ENCODE measurements around the gene LILRB2. TPM values are rescaled to one million over a fixed set of nuclear protein-coding genes. Genes with fewer than 3 reads are reported as not detected.

LILRB2 gene
- total RNA-seq, 1 experiment from 2014 or later, result not detected

DNA sequence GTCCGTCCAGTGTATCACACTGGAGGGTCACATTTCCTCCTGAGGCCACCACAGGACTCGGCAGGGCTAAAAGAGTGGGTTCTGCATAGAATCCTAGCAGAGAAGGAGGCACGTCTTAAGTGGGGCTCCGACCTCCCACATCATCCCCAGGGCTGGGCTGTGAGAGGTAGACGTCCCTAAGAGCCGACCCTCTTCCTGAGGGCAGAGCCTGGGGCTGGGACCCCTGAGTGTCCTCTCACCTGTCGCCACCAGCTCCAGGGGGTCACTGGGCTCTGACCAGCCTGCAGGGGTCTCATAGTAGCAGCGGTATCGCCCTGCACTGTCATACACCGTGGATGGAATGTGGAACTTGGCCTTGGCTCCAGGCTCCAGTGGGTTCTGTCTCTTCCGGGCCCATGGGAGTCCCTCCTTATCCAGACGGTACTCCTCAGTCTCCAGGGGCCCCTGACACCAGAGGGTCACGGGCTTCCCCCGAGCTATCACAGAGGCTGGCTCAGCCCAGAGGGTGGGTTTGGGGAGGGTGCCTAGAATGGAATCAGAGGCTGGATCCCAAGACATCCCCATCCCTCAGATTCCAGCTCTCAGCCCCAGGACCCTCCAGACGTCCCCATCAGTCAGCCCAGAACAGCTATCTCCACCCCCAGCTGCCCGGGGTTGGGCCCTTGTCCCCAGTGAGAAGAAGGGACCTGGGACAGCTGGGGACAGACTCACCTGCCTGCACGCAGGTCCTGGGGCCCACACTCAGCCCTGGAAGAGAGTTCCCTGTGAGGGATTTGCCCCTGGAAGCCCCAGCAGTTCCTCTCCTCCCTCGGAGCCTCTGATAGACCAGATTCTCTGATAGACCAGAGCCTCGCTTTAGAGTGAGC lies 24.4 kb downstream of the LILRB2 start:
- H3K36me3 ChIP-seq (ENCODE audit: control insufficient read depth, insufficient read depth, low read length), result no peaks in the 10 kb centered on the region
- H3K4me3 Mint-ChIP-seq (ENCODE audit: unreplicated experiment), result no peak overlapping the region
- intact Hi-C loops (cut with micrococcal nuclease; ENCODE audit: unreplicated experiment), result no loop called here
- H3K27me3 ChIP-seq (replicated peaks; ENCODE audit: control insufficient read depth, insufficient read depth, low read length), result no peaks in the 10 kb centered on the region
- TF ChIP-seq, protein P1, sequence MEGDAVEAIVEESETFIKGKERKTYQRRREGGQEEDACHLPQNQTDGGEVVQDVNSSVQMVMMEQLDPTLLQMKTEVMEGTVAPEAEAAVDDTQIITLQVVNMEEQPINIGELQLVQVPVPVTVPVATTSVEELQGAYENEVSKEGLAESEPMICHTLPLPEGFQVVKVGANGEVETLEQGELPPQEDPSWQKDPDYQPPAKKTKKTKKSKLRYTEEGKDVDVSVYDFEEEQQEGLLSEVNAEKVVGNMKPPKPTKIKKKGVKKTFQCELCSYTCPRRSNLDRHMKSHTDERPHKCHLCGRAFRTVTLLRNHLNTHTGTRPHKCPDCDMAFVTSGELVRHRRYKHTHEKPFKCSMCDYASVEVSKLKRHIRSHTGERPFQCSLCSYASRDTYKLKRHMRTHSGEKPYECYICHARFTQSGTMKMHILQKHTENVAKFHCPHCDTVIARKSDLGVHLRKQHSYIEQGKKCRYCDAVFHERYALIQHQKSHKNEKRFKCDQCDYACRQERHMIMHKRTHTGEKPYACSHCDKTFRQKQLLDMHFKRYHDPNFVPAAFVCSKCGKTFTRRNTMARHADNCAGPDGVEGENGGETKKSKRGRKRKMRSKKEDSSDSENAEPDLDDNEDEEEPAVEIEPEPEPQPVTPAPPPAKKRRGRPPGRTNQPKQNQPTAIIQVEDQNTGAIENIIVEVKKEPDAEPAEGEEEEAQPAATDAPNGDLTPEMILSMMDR (IDR thresholded peaks at IDR 0.05; ENCODE audit: insufficient read depth in 1 of 2, low read depth in 1 of 2, low read length in 1 of 2, severe bottlenecking in 1 of 2, unreplicated experiment in 1 of 2), result no peak
- no peak for DNase-seq
- no peak overlapping the region for H3K4me3 ChIP-seq (ENCODE audit: low read depth, low read length)
- no peaks in the 10 kb centered on the region for H3K36me3 Mint-ChIP-seq (ENCODE audit: insufficient read depth, unreplicated experiment)
- ChIA-PET CTCF (interaction anchor here (0.5 to 0.6 kb wide), 2 partner anchors 19 to 226 kb away, joined by 3 read pairs; no protein-coding TSS in a partner anchor), POLR2A (no interaction called here)
- no peaks in the 10 kb centered on the region for H3K4me1 ChIP-seq
- H3K9me3 Mint-ChIP-seq (ENCODE audit: unreplicated experiment), result no peaks in the 10 kb centered on the region
- no peaks in the 10 kb centered on the region for H3K4me1 Mint-ChIP-seq (ENCODE audit: low read depth, unreplicated experiment)
- no peaks in the 10 kb centered on the region for H3K9me3 ChIP-seq
- H3K27ac Mint-ChIP-seq (ENCODE audit: unreplicated experiment), result no peak overlapping the region
- no TSS peak for BruUV-seq (replicated peaks)
- H3K27me3 Mint-ChIP-seq (ENCODE audit: insufficient read depth, unreplicated experiment), result peaks cover 13% of the 10 kb centered on the region

DNA sequence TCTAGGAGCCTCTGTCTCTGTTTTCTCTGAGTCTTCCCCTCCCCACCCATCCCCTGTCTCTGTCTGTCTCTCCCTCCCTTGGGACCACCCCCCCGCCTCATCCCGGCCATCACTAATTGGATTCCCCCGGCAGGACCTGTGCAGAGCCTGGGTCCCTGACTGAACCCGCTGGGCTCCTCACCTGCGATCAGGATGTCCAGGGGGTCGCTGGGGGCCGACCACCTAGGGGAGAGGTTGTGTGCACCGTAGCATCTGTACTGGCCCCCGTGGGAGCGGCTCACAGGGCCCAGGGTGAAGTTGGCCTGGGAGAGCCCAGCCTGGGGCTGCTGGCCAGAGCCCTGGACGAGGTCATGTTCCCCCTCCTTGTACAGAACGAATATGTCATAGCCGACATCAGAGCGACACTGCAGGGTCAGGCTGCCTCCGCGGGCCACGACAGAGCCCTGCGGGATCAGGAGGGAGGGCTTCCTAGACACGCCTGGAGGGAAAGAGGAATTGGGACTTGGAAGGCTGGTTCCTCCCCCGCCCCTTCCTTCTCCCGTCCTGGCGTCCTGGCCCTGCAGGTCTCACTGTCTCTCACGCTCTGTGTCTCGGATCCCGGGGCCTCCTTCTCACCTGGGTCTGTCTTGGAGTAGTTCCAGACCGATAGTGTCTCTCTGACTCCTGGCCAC lies 25.7 kb downstream of the LILRB2 start:
- POLR2A ChIA-PET, result no interaction called here
- H3K27me3 Mint-ChIP-seq (ENCODE audit: insufficient read depth, unreplicated experiment), result peaks cover 18% of the 10 kb centered on the region
- no peaks in the 10 kb centered on the region for H3K9me3 ChIP-seq

DNA sequence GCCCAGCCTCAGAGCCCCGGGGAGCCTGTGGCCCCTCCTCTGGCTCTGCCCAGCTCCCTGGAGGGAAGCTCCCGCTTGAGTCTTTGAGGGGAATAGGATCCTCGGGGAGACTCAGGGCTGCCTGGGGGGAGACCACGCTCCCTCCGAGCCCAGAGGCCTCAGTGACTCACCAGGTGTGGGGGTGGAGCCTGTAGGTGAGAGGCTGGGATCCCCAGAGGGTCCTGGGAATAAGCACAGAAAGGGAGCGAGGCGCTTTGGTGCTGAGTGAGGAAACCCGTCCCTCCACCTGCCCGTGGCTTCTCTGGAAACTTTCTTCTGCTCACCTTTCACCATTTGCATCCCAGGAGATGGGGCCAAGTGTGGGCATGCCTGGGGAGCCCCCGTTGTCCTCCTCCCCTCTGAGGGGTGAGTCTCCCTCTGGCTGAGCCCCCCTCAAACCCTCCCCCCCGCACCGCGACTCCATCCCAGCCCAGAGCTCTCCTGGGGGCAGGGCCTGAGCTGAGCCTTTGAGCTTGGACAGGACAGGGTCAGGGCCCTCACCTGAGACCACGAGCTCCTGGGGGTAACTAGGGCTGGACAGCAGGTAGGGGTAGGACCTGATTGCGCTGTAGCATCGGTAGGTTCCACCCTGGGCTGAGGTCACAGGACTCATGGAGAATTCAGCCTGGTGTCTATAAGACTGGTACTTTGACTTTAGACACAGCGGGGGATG lies 26.6 kb downstream of the LILRB2 start:
- Histone ChIP-seq H3K27me3 (replicated peaks; ENCODE audit: control insufficient read depth, insufficient read depth, low read length) (no peaks in the 10 kb centered on the region), H3K4me3 (ENCODE audit: low read depth, low read length) (no peak overlapping the region), H3K9me3 (no peaks in the 10 kb centered on the region), H3K36me3 (ENCODE audit: control insufficient read depth, insufficient read depth, low read length) (no peaks in the 10 kb centered on the region), H3K4me1 (no peaks in the 10 kb centered on the region)
- H3K27ac Mint-ChIP-seq (ENCODE audit: unreplicated experiment), result no peak overlapping the region
- TF ChIP-seq, protein P1 (IDR thresholded peaks at IDR 0.05; ENCODE audit: insufficient read depth in 1 of 2, low read depth in 1 of 2, low read length in 1 of 2, severe bottlenecking in 1 of 2, unreplicated experiment in 1 of 2), result no peak
- ChIA-PET POLR2A (no interaction called here), CTCF (no interaction called here)
- no peaks in the 10 kb centered on the region for H3K9me3 Mint-ChIP-seq (ENCODE audit: unreplicated experiment)
- no peak for DNase-seq
- H3K4me1 Mint-ChIP-seq (ENCODE audit: low read depth, unreplicated experiment), result no peaks in the 10 kb centered on the region
- H3K36me3 Mint-ChIP-seq (ENCODE audit: insufficient read depth, unreplicated experiment), result no peaks in the 10 kb centered on the region
- intact Hi-C loops (cut with micrococcal nuclease; ENCODE audit: unreplicated experiment), result no loop called here
- no peak overlapping the region for H3K4me3 Mint-ChIP-seq (ENCODE audit: unreplicated experiment)
- peaks cover 23% of the 10 kb centered on the region for H3K27me3 Mint-ChIP-seq (ENCODE audit: insufficient read depth, unreplicated experiment)
- BruUV-seq (replicated peaks), result no TSS peak

More for the DNA sequence above, 25.7 kb downstream of the LILRB2 start:
- Mint-ChIP-seq H3K9me3 (ENCODE audit: unreplicated experiment) (no peaks in the 10 kb centered on the region), H3K27ac (ENCODE audit: unreplicated experiment) (no peak overlapping the region), H3K36me3 (ENCODE audit: insufficient read depth, unreplicated experiment) (no peaks in the 10 kb centered on the region), H3K4me1 (ENCODE audit: low read depth, unreplicated experiment) (no peaks in the 10 kb centered on the region), H3K4me3 (ENCODE audit: unreplicated experiment) (no peak overlapping the region)
- no peaks in the 10 kb centered on the region for H3K4me1 ChIP-seq
- TF ChIP-seq, protein P1 (IDR thresholded peaks at IDR 0.05; ENCODE audit: insufficient read depth in 1 of 2, low read depth in 1 of 2, low read length in 1 of 2, severe bottlenecking in 1 of 2, unreplicated experiment in 1 of 2), result no peak
- H3K27me3 ChIP-seq (replicated peaks; ENCODE audit: control insufficient read depth, insufficient read depth, low read length), result no peaks in the 10 kb centered on the region
- CTCF ChIA-PET, result no interaction called here
- intact Hi-C loops (cut with micrococcal nuclease; ENCODE audit: unreplicated experiment), result no loop called here
- H3K4me3 ChIP-seq (ENCODE audit: low read depth, low read length), result no peak overlapping the region
- DNase-seq, result no peak
- no peaks in the 10 kb centered on the region for H3K36me3 ChIP-seq (ENCODE audit: control insufficient read depth, insufficient read depth, low read length)
- BruUV-seq (replicated peaks), result no TSS peak
